Skeletal muscle tissue (tissue), 4 donors: ENCODE data around the gene CPSF7. TPM values are rescaled to one million over a fixed set of nuclear protein-coding genes. Genes with fewer than 3 reads are reported as not detected.

ENCODE experiments used
- H3K27ac ChIP-seq: one replicate; pipeline ENCODE4 v1.7.0; 2013; ENCODE audit warnings: mild to moderate bottlenecking, low read depth, low read length, inconsistent platforms
- H3K27me3 ChIP-seq, 3 donors: one replicate each; pipeline ENCODE4 v1.7.0; 2013; ENCODE audit warnings: low read length in 3 of 3; ENCODE audit not compliant: control insufficient read depth in 3 of 3, insufficient read depth in 3 of 3
- H3K36me3 ChIP-seq, 3 donors: one replicate each; pipeline ENCODE4 v1.7.0; 2013; ENCODE audit warnings: low read length in 3 of 3; ENCODE audit not compliant: control insufficient read depth in 3 of 3, insufficient read depth in 3 of 3
- H3K4me1 ChIP-seq, 3 donors: one replicate each; pipeline ENCODE4 v1.7.0; 2013; ENCODE audit warnings: low read length in 3 of 3, mild to moderate bottlenecking in 3 of 3; ENCODE audit not compliant: control insufficient read depth in 3 of 3, insufficient read depth in 3 of 3
- H3K4me3 ChIP-seq, 3 donors: one replicate each; pipeline ENCODE4 v1.7.0; 2013; ENCODE audit warnings: low read length in 3 of 3
- H3K9ac ChIP-seq, 3 donors: one replicate each; pipeline ENCODE4 v1.7.0; 2013; ENCODE audit warnings: low read length in 3 of 3, mild to moderate bottlenecking in 3 of 3, moderate library complexity in 2 of 3, low read depth in 1 of 3
- H3K9me3 ChIP-seq, 3 donors: one replicate each; pipeline ENCODE4 v1.7.0; 2013; ENCODE audit warnings: low read length in 3 of 3; ENCODE audit not compliant: control insufficient read depth in 3 of 3
- total RNA-seq: library from RNA; depleted of rRNA; stranded (reverse); fragments of >200 nt; gene quantifications from one replicate; pipeline ENCODE4 v1.2.3, GENCODE V29; 2014
- donor health status: Osteomylitis.

The CPSF7 gene
- total RNA-seq, 1 donor from 2014 or later = 17.7 TPM

DNA sequence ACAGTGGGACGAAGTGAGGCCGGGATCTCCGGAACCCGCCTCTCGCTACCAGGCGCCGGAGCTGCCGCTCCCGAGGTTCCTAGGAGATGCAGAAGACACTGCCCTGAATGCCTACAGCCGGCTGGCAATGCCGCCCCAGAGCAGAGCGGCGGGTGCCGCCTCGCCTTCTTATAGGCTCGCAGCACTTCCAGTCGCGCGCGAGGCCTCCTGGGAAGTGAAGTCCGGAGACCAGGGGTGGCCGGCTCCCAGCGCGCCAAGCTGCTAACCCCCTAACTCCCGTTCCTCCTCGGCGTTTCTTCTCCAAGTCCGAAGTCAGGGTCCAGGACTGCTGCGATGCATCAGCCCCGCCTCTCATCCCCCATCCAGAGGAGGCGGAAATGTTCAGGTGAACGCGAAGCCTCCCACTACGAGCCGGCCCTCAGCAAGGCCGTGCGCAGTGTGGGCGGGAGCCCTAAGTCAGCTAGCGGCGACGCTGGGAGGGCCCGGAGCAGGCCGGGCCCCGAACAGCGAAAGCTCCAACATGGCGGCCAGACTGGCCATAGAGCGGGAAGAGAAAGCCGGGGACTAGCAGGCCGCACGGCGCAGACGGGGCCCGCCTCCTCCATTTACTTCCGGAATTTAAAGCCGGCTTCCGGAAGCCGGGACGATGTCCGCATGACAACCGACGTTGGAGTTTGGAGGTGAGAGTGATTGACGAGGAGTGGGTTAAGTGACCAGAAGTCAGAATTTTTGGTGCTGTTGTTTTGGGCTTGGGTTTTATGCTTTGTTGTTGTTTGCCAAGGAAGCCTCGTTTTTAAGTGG, 67.8 kb downstream of the CPSF7 start, which contains the start of the genes CYB561A3 and TMEM138:
CYB561A3 (minus strand) TSS at position 142 of the 801 bp plus-strand sequence. CDS start 5,169 bp downstream, outside the sequence.
TMEM138 (plus strand) TSS at position 634 of the 801 bp plus-strand sequence. CDS start 2,017 bp downstream, outside the sequence.
- H3K4me1 ChIP-seq = peaks cover 19 to 30% (median 26%) of the 10 kb centered on the region in 3 donors
- H3K4me3 ChIP-seq = peak within 1 kb of the TSS; percentile 92 to 99 (median 98)
- peaks cover 15 to 25% (median 24%) of the 10 kb centered on the region in 3 donors for H3K36me3 ChIP-seq
- no peaks in the 10 kb centered on the region for H3K27me3 ChIP-seq
- H3K27ac ChIP-seq = peak within 1 kb of the TSS; percentile 96
- no peaks in the 10 kb centered on the region for H3K9me3 ChIP-seq
- peak within 1 kb of the TSS; percentile 92 to 100 (median 98) for H3K9ac ChIP-seq

DNA sequence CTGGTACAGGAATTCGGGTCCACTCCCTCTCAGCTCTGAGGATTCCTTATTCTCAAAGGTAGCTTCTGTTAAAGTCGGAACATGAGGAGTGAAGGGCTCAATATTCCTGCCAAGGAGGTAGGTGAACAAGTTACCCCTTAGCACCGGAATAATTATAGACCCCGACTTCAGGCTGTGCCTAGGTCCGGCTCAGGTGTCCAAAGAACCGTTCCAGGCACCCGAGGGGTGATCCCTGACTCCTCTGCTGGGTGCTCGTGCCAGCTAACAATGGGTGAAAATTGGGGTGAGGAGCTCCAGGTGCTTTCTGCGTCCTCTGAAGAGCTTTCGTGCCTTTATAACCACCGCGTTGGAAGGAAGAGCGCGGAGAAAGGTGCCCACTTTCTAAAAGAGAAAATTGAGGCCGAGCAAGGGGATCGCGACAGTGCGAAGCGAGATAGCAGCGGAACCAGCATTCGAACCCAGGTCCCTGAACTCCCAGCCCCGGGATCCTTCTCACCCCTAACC, 68.5 kb downstream of the CPSF7 start:
- Histone ChIP-seq H3K4me1 (peaks cover 19 to 30% (median 26%) of the 10 kb centered on the region in 3 donors), H3K27me3 (no peaks in the 10 kb centered on the region)

DNA sequence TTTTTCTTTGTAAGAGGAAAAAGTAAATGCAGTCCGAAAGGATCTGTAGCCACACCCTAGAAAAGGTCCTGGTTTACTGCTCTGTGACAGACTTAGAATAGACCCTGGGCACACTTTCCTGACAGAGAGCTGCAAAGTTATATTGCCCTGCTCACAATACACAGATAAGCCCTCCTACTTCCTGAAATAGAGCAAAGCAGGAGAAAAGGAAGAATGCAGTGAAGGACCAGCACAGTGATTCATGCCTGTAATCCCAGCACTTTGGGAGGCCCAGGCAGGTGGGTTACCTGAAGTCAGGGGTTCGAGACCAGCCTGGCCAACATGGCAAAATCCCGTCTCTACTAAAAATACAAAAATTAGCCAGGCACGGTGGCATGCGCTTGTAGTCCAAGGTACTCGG, 70.3 kb downstream of the CPSF7 start:
- H3K27me3 ChIP-seq = no peaks in the 10 kb centered on the region
- peaks cover 19 to 30% (median 26%) of the 10 kb centered on the region in 3 donors for H3K4me1 ChIP-seq
- no peaks in the 10 kb centered on the region for H3K9me3 ChIP-seq
- H3K4me3 ChIP-seq = no peak overlapping the region
- H3K9ac ChIP-seq = peak overlapping the region in 2 of 3 donors; percentile 0 to 33
- peak overlapping the region; percentile 96 for H3K27ac ChIP-seq
- peaks cover 7 to 16% (median 10%) of the 10 kb centered on the region in 3 donors for H3K36me3 ChIP-seq

More for the DNA sequence above, 68.5 kb downstream of the CPSF7 start:
- H3K9me3 ChIP-seq = no peaks in the 10 kb centered on the region
- peaks cover 12 to 20% (median 18%) of the 10 kb centered on the region in 3 donors for H3K36me3 ChIP-seq
- peak overlapping the region; percentile 92 to 99 (median 98) for H3K4me3 ChIP-seq
- peak overlapping the region; percentile 96 for H3K27ac ChIP-seq
- peak overlapping the region; percentile 92 to 100 (median 98) for H3K9ac ChIP-seq

DNA sequence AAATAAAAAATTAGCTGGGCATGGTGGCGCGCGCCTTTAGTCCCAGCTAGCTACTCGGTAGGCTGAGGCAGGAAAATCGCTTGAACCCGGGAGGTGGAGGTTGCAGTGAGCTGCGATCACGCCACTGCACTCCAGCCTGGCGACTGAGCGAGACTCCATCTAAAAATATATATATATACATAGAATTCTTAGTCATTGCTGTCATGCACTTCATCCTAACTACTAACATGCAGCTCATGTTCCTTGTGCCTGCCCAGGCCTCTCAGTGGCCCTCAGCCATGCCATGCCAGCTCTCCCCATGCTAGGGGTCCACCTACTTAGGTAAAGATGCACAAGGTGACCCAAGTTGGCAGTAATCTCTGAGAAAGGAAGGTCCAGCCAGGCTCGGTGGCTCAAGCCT, 71.2 kb downstream of the CPSF7 start:
- Histone ChIP-seq H3K27me3 (no peaks in the 10 kb centered on the region), H3K27ac (no peak overlapping the region), H3K36me3 (peaks cover 7 to 13% (median 8%) of the 10 kb centered on the region in 3 donors), H3K4me3 (no peak overlapping the region), H3K9me3 (no peaks in the 10 kb centered on the region), H3K9ac (no peak overlapping the region), H3K4me1 (peaks cover 18 to 30% (median 26%) of the 10 kb centered on the region in 3 donors)

DNA sequence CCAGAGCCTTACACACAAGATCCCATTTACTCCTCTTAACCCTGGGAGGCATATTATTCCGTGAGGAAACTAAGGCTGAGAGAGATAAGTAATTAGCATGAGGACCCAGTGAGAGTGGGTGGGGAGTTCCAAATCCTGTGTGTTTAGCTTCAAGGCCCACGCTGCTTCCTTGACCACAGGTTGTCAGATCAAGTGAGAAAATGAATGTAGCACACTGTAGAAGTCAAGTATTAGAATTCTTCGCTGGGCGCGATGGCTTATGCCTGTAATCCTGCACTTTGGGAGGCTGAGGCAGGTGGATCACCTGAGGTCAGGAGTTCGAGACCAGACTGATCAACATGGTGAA, 71.9 kb downstream of the CPSF7 start:
- Histone ChIP-seq H3K4me1 (peaks cover 12 to 23% (median 21%) of the 10 kb centered on the region in 3 donors), H3K27ac (no peak overlapping the region), H3K27me3 (no peaks in the 10 kb centered on the region), H3K36me3 (peaks cover 14 to 18% (median 14%) of the 10 kb centered on the region in 3 donors), H3K9ac (no peak overlapping the region), H3K4me3 (no peak overlapping the region), H3K9me3 (no peaks in the 10 kb centered on the region)

DNA sequence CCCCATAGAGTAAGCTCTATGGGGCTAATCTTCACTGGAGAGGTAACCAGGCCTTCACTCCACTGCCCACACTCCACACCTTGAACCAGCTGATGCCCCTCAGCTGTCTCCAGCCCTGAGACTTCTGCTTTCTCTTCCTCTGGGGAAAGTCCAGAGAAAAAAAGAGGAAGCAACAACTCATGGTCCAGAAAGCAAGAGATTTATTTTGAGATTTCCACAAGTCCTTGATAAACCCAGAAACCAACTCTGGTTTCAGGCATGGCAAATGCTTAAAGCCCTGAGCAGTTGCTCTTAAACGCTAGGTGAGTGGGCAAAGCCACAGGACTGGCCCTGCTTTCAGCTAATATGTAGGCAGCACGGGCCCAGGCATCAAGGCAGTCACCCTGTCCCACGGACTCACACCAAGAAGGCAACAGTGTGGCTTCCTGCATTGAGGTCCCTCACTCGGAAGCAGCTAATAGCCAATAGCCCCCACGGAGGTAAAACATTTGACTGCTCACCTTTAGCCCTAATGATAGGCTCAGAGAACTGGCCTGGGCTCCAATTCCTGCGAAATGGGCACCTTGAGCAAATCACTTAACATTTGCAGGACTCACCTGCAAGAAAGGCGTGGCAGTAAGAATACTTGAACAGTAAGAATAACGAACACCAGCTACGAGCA, 72.4 kb downstream of the CPSF7 start:
- H3K27ac ChIP-seq = peak overlapping the region; percentile 20
- peaks cover 8 to 18% (median 17%) of the 10 kb centered on the region in 3 donors for H3K4me1 ChIP-seq
- no peak overlapping the region for H3K4me3 ChIP-seq
- no peaks in the 10 kb centered on the region for H3K27me3 ChIP-seq
- peaks cover 18 to 23% (median 18%) of the 10 kb centered on the region in 3 donors for H3K36me3 ChIP-seq
- H3K9me3 ChIP-seq = no peaks in the 10 kb centered on the region
- H3K9ac ChIP-seq = no peak overlapping the region

DNA sequence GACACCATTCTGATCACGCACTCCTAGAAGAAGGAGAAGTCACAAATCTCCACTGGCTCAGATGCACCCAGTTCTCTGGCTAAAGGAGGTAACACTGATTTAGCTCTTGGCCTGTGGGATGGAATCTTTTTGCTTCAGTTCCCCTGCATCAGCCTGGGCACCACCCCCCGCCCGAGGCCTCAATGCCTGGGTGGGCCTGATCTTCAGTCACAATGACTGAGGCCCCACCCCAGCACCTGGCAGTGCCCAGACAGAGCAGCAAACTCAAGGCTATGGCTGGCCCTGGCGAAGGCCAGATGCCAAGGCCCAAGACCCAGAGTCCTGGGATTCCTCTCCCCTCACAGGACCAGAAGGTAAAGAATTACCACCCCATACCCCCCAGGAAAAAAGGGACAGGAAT, 73.1 kb downstream of the CPSF7 start:
- Histone ChIP-seq H3K36me3 (peaks cover 19 to 27% (median 23%) of the 10 kb centered on the region in 3 donors), H3K27ac (no peak overlapping the region), H3K9ac (no peak overlapping the region), H3K9me3 (no peaks in the 10 kb centered on the region), H3K4me1 (peaks cover 8 to 18% (median 16%) of the 10 kb centered on the region in 3 donors), H3K27me3 (no peaks in the 10 kb centered on the region), H3K4me3 (no peak overlapping the region)

DNA sequence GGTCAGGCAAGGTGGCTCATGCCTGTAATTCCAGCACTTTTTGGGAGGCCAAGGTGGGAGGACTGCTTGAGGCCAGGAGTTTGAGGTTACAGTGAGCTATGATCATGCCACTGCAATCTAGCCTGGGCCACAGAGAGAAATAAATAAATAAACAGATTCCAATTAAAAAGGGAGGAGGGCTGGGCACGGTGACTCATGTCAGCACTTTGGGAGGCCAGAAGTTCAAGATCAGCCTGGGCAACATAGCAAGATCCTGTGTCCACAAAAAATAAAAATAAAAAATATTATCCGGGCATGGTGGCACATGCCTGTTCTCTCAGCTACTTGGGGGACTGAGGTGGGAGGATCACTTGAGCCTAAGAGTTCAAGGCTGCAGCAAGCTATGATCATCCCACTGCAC, 75.6 kb downstream of the CPSF7 start:
- H3K27me3 ChIP-seq = no peaks in the 10 kb centered on the region
- no peaks in the 10 kb centered on the region for H3K9me3 ChIP-seq
- H3K36me3 ChIP-seq = peaks cover 33 to 44% (median 42%) of the 10 kb centered on the region in 3 donors
- H3K4me1 ChIP-seq = no peaks in the 10 kb centered on the region
- no peak overlapping the region for H3K27ac ChIP-seq
- no peak overlapping the region for H3K4me3 ChIP-seq
- H3K9ac ChIP-seq = peak overlapping the region in 1 of 3 donors; percentile 25

DNA sequence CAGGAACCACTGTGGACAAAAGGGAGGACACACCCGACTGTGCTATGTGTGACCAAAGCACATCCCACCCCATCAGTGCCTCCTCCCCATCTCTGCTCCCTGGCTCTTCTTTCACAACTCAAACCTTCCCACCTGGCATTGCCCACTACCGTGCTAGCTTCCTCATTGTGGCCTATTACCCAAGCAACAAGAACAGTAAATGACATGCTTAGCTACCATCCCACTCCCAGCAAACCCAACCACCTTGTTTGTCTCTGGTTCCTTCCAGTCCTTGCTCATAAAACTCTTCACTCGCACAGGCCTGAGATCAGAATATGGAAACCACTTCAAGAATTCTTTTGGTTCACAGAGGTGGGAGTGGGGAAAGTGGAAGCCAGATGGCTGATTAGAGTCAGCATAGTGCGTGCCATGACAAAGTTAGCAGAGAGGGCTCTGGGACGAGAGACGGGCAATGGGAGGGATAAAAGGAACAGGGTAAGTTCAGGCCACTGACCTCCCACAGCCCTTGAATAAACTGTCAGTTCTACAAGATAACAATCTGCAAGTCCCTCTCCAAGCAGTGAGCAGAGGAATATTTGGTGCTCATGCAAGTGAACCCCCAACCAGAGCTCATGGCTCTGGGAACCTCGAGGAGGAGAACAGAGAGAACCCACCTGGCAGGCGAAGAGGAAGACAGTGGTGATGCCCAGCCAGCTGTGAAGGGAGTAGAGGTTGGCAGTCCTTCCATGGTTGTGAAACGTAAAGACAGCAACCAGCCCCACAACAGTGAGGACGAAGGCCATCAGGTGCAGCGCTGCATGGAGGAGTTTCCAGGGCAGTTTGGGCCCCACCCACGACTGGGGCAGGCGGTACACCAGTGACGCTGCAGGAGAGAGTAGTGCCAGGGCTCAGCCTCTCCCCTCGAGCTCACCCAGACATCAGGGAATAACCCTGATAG, 76.4 kb downstream of the CPSF7 start:
- Histone ChIP-seq H3K4me3 (no peak overlapping the region), H3K9me3 (no peaks in the 10 kb centered on the region), H3K27ac (no peak overlapping the region), H3K36me3 (peaks cover 42 to 52% (median 50%) of the 10 kb centered on the region in 3 donors), H3K4me1 (no peaks in the 10 kb centered on the region), H3K27me3 (no peaks in the 10 kb centered on the region), H3K9ac (peak overlapping the region in 1 of 3 donors; percentile 25)
